K562 (cell line): ENCODE results near the gene RIPPLY3. TPM values are rescaled to one million over a fixed set of nuclear protein-coding genes. Genes with fewer than 3 reads are reported as not detected.

Experiments used
- ATAC-seq: fragments of 200-7000 bp; cut with Tn5 transposase; 3 replicates; pipeline ENCODE4 v1.9.1; 2020; ENCODE audit warnings: moderate library complexity
- BruUV-seq: library from RNA; stranded (reverse); fragments of 400-500 nt; replicated peaks from 2 replicates; lab custom pipeline; 2021; lab: Mats Ljungman, UMichigan
- CTCF ChIA-PET: fragments of 300-600 bp; formaldehyde crosslinking; extraction: SDS; loops from one replicate; lab custom pipeline; 2021; ENCODE audit warnings: low intra/inter-chr PET ratio; lab: Yijun Ruan, JAX
- POLR2A ChIA-PET: fragments of 300-600, 350-650 bp; sonication (Branson Sonifier 250); formaldehyde crosslinking; extraction: SDS; loops from one replicate; lab custom pipeline; 2021; ENCODE audit warnings: antibody characterized with exemption, inconsistent platforms; lab: Yijun Ruan, JAX
- DNase-seq, 4 experiments: peaks; one replicate each; pipeline versions ENCODE4 v3.0.0 to v3.0.0-alpha.2; 2011 to 2018; ENCODE audit warnings: low spot score in 3 of 4, mixed read lengths in 3 of 4; ENCODE audit errors: extremely low read depth in 1 of 4
- FAIRE-seq: peaks from 2 replicates; lab custom pipeline; 2011; peaks lifted over from hg19 to GRCh38; lab: Jason Lieb, UNC
- H2AFZ ChIP-seq: 2 replicates; pipeline ENCODE4 v1.6.0; 2011; ENCODE audit warnings: low read depth, low read length, control low read depth, inconsistent platforms
- H3K27ac ChIP-seq: fragments of 200-600 bp; 3 replicates; pipeline ENCODE4 v1.8.0; 2011; ENCODE audit warnings: low read depth, mild to moderate bottlenecking, control low read depth, inconsistent platforms, low read length, moderate library complexity, mixed read lengths; ENCODE audit errors: extremely low read depth
- H3K27me3 ChIP-seq, 2 experiments: fragments of 300-600 bp in 1 of 2; 2 replicates in 1 of 2; 3 replicates in 1 of 2; pipeline versions ENCODE4 v1.6.0 to v1.8.0; 2011; ENCODE audit warnings: inconsistent platforms in 2 of 2, low read length in 2 of 2, mild to moderate bottlenecking in 1 of 2, mixed read lengths in 1 of 2, moderate library complexity in 1 of 2; ENCODE audit not compliant: control insufficient read depth in 2 of 2, insufficient read depth in 2 of 2
- H3K36me3 ChIP-seq: fragments of 300-600 bp; 3 replicates; pipeline ENCODE4 v1.8.0; 2011; ENCODE audit warnings: mild to moderate bottlenecking, low read length, inconsistent platforms; ENCODE audit not compliant: control insufficient read depth, insufficient read depth
- H3K4me1 ChIP-seq, 2 experiments: fragments of 200-600 bp in 1 of 2; replicated peaks in 1 of 2; 2 replicates in 1 of 2; 3 replicates in 1 of 2; pipeline versions ENCODE4 v1.5.1 to v1.8.0; 2011; ENCODE audit warnings: inconsistent platforms in 2 of 2, low read length in 2 of 2, mild to moderate bottlenecking in 1 of 2, mixed read lengths in 1 of 2, moderate library complexity in 1 of 2; ENCODE audit not compliant: control insufficient read depth in 2 of 2, insufficient read depth in 2 of 2
- H3K4me2 ChIP-seq: 2 replicates; pipeline ENCODE4 v1.6.1; 2011; ENCODE audit warnings: low read length, control low read depth, inconsistent platforms, mixed read lengths; ENCODE audit not compliant: insufficient read depth
- H3K4me3 ChIP-seq: fragments of 200-600 bp; sonication (generic), shearing (Covaris generic); 2 replicates; pipeline ENCODE4 v1.5.1; 2016; ENCODE audit warnings: control low read depth, inconsistent platforms
- H3K79me2 ChIP-seq: fragments of 200-600 bp; 3 replicates; pipeline ENCODE4 v1.8.0; 2011; ENCODE audit warnings: low read length, inconsistent platforms; ENCODE audit not compliant: control insufficient read depth, insufficient read depth
- H3K9ac ChIP-seq, 2 experiments: 2 replicates each; pipeline versions ENCODE4 v1.6.0 to v1.6.1; 2011; ENCODE audit warnings: low read depth in 2 of 2, low read length in 2 of 2, control low read depth in 1 of 2, inconsistent platforms in 1 of 2, mild to moderate bottlenecking in 1 of 2, mixed read lengths in 1 of 2; ENCODE audit not compliant: insufficient read depth in 1 of 2
- H3K9me1 ChIP-seq: one replicate; pipeline ENCODE4 v1.6.0; 2011; ENCODE audit warnings: inconsistent platforms, mild to moderate bottlenecking, low read length, moderate library complexity; ENCODE audit not compliant: control insufficient read depth, insufficient read depth
- H3K9me3 ChIP-seq: replicated peaks from 2 replicates; pipeline ENCODE4 v1.5.1; 2011; ENCODE audit warnings: low read depth, low read length, inconsistent platforms; ENCODE audit not compliant: control insufficient read depth, insufficient read depth
- H4K20me1 ChIP-seq: replicated peaks from 2 replicates; pipeline ENCODE4 v1.6.1; 2011; ENCODE audit warnings: low read length, inconsistent platforms, mixed read lengths; ENCODE audit not compliant: control insufficient read depth, insufficient read depth
- ATF1 ChIP-seq, 2 experiments: fragments of 450-650 bp in 1 of 2; IDR thresholded peaks; 2 replicates each; pipeline ENCODE4 v1.6.1; 2016; ENCODE audit warnings: missing compliant biosample characterization in 1 of 2, missing genetic modification characterization in 1 of 2
- CTBP1 ChIP-seq: fragments of 450-650 bp; IDR thresholded peaks from 2 replicates; pipeline ENCODE4 v1.6.1; 2016; ENCODE audit warnings: borderline replicate concordance
- ILK ChIP-seq: fragments of 450-650 bp; IDR thresholded peaks from 2 replicates; pipeline ENCODE4 v1.6.1; 2016; ENCODE audit warnings: missing genetic modification characterization, low read depth, mild to moderate bottlenecking, missing compliant biosample characterization, moderate library complexity, borderline replicate concordance
- MIER1 ChIP-seq: fragments of 450-650 bp; IDR thresholded peaks from 2 replicates; pipeline ENCODE4 v1.6.1; 2016; ENCODE audit warnings: antibody characterized with exemption, mild to moderate bottlenecking, low read depth
- PML ChIP-seq: IDR thresholded peaks from 2 replicates; pipeline ENCODE4 v1.6.1; 2012; ENCODE audit warnings: low read length, inconsistent platforms
- RERE ChIP-seq: sonication (generic); formaldehyde crosslinking; IDR thresholded peaks from 2 replicates; pipeline ENCODE4 v1.8.0; 2023; ENCODE audit warnings: missing genetic modification reagents, mild to moderate bottlenecking, borderline replicate concordance
- STAT5B ChIP-seq: fragments of 250-450 bp; sonication (Bioruptor Pico); IDR thresholded peaks from 2 replicates; pipeline ENCODE4 v1.8.0; 2021; ENCODE audit warnings: mild to moderate bottlenecking, inconsistent platforms
- TRIM28 ChIP-seq: fragments of 450-650 bp; IDR thresholded peaks from 2 replicates; pipeline ENCODE4 v1.6.1; 2017
- WHSC1 ChIP-seq: IDR thresholded peaks from one replicate; pipeline ENCODE4 v1.6.1; 2012; ENCODE audit warnings: low read length, control low read depth, inconsistent platforms
- ZFPM2 ChIP-seq: fragments of 250-450 bp; sonication (Bioruptor Pico); IDR thresholded peaks from 2 replicates; pipeline ENCODE4 v1.5.1; 2022; ENCODE audit warnings: mild to moderate bottlenecking
- ZNF146 ChIP-seq: IDR thresholded peaks from one replicate; pipeline ENCODE4 v1.6.1; 2018; ENCODE audit warnings: missing compliant biosample characterization; ENCODE audit not compliant: unreplicated experiment
- ZNF3 ChIP-seq: fragments of 250-450 bp; sonication (Bioruptor Pico); IDR thresholded peaks from 2 replicates; pipeline ENCODE4 v1.5.0; 2021; ENCODE audit warnings: mild to moderate bottlenecking, moderate library complexity
- WGBS: fragments of 100-300 bp; shearing (Covaris generic); methylation state at CpG from one replicate; pipeline ENCODE4 v1.1.6; 2016; ENCODE audit warnings: low coverage, mixed read lengths; ENCODE audit not compliant: insufficient coverage; ENCODE audit errors: missing lambda C conversion rate; 5-methylcytosine and 5-hydroxymethylcytosine counted together
- in situ Hi-C: fragments of 300-500 bp; cut with MboI; formaldehyde crosslinking; loops from 4 replicates; pipeline ENCODE4 v1.15.0; 2018; ENCODE audit warnings: inconsistent platforms, mixed read lengths
- intact Hi-C: fragments of 100-400 bp; cut with micrococcal nuclease; formaldehyde crosslinking; loops from 2 replicates; pipeline ENCODE4 v1.14.2; 2022
- polyA plus RNA-seq, 8 experiments: library from polyadenylated mRNA; depleted of rRNA in 4 of 8; stranded (reverse) in 5 of 8; unstranded in 3 of 8; fragments of >200 nt; fragmentation: Nextera tagmentation in 2 of 8; fragmentation: Illumina TruSeq in 1 of 8; extraction: Ambion mirVana in 2 of 8; extraction: Trizol in 1 of 8; gene quantifications; 2 replicates each; pipeline versions ENCODE4 v1.2.1 to v1.2.3, GENCODE V29; 2011 to 2014; ENCODE audit warnings: inconsistent platforms in 1 of 8, missing spikeins in 1 of 8
- total RNA-seq, 7 experiments: library from RNA; depleted of rRNA in 6 of 7; stranded (reverse); fragments of >200 nt in 6 of 7; fragmentation: Illumina TruSeq in 2 of 7; extraction: Trizol in 2 of 7; gene quantifications; 2 replicates each; pipeline versions ENCODE4 v1.2.1 to v1.2.3, GENCODE V29; 2011 to 2021; ENCODE audit warnings: low replicate concordance in 1 of 7

Gene RIPPLY3
- total and polyA plus RNA-seq, 9 of the 15 experiments (the other 6 are each of a cell fraction or from before 2014, with no cell fraction given), result not detected

GRCh38 chr21:37045149-37045548, 38.6 kb downstream of the RIPPLY3 start:
- WGBS, result 37% methylated on average over 6 of the region's 6 CpGs
- intact Hi-C loops (no loop called here), in situ Hi-C loops (no loop called here)
- H3K79me2 ChIP-seq, result no peaks in the 10 kb centered on the region
- H3K27me3 ChIP-seq, result no peaks in the 10 kb centered on the region
- no peak overlapping the region for H2AFZ ChIP-seq
- H3K4me3 ChIP-seq, result no peak overlapping the region
- TF ChIP-seq WHSC1 (no peak), ILK (no peak), STAT5B (CRISPR knock-in tag) (no peak), ZNF3 (CRISPR knock-in tag) (no peak), ZNF146 (no peak), CTBP1 (no peak), ATF1 (CRISPR knock-in tag; IDR thresholded peaks at IDR 0.05) (no peak), ATF1 (tag; IDR thresholded peaks at IDR 0.05) (no peak)
- ChIA-PET POLR2A (interaction anchor here (0.8 kb wide), 1 partner anchor 34 kb away, joined by 3 read pairs; no protein-coding TSS in a partner anchor), CTCF (no interaction called here)
- FAIRE-seq, result no peak
- H3K4me2 ChIP-seq, result no peak overlapping the region
- peaks cover 0 to 12% of the 10 kb centered on the region in 2 experiments; a peak in 2 of 5 replicates for H3K4me1 ChIP-seq
- H3K27ac ChIP-seq, result no peak overlapping the region
- no peaks in the 10 kb centered on the region for H3K36me3 ChIP-seq
- no peak for DNase-seq
- no TSS peak for BruUV-seq
- no peaks in the 10 kb centered on the region for H3K9me1 ChIP-seq
- H4K20me1 ChIP-seq, result no peaks in the 10 kb centered on the region
- no peak for ATAC-seq
- H3K9me3 ChIP-seq, result no peaks in the 10 kb centered on the region
- H3K9ac ChIP-seq, result no peak overlapping the region

- DNase-seq (no peak), ATAC-seq (no peak), FAIRE-seq (no peak)
- WGBS, result 53% methylated on average over 6 of the region's 6 CpGs
- no peak for TF ChIP-seq WHSC1
- TF ChIP-seq RERE (CRISPR knock-in tag), result no peak
- TF ChIP-seq MIER1, result no peak
- no peak for TF ChIP-seq ZFPM2
- no peak for TF ChIP-seq TRIM28
- no peak for TF ChIP-seq PML
- Histone ChIP-seq H3K9me3 (no peaks in the 10 kb centered on the region), H3K9me1 (no peaks in the 10 kb centered on the region), H2AFZ (no peak overlapping the region), H3K4me2 (no peak overlapping the region), H3K27me3 (no peaks in the 10 kb centered on the region), H3K27ac (no peak overlapping the region), H3K4me3 (no peak overlapping the region), H3K36me3 (no peaks in the 10 kb centered on the region), H3K9ac (no peak overlapping the region), H3K4me1 (peaks cover 0 to 12% of the 10 kb centered on the region in 2 experiments; a peak in 2 of 5 replicates), H3K79me2 (no peaks in the 10 kb centered on the region), H4K20me1 (no peaks in the 10 kb centered on the region)
- BruUV-seq, result no TSS peak
- intact Hi-C loops (no loop called here), in situ Hi-C loops (no loop called here)
- ChIA-PET CTCF (no interaction called here), POLR2A (interaction anchor here (0.8 kb wide), 1 partner anchor 34 kb away, joined by 3 read pairs; no protein-coding TSS in a partner anchor)
Observed at GRCh38 chr21:37045556-37045955, 39.1 kb downstream of the RIPPLY3 start.
